Stimulated activated CD4-positive, alpha-beta T cell treated with anti-CD3 and anti-CD28 coated beads, Interleukin-1b, Interleukin-23, amount 100 ng/mL, for 1 hour (primary cell): ENCODE results near the gene AMY2A.
"Not testable (repeated sequence)": the region's sequence is repeated elsewhere in the genome, so short reads cannot be mapped to it uniquely, and the experiment has no call there.

Experiments
- DNase-seq, 2 donors: peaks; one replicate each; pipeline ENCODE4 v3.0.0-alpha.2; 2020; ENCODE audit warnings: low read depth in 2 of 2

Gene AMY2A

GRCh38 chr1:103616994-103617477, at the start of gene AMY2A:
Gene AMY2A (plus strand): TSS chr1:103617427. CDS start chr1:103617441, 14 bp downstream.
- DNase-seq, result not testable (repeated sequence)

GRCh38 chr1:103569493-103569892, 47.7 kb upstream of the AMY2A start:
- DNase-seq, result no peak

DNA sequence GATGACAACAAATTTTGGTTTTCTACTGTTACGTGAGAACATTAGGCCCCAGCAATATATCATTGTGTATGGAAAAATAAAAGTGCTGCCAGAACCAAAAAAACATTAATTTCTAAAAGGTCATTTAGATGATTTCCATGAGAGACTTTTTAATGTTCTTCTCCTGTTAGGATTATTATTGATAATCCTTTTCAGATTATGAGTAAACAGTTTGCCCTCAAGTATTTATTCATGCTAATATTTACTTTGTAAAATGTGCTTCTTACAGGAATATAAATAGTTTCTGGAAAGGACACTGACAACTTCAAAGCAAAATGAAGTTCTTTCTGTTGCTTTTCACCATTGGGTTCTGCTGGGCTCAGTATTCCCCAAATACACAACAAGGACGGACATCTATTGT, 45.9 kb upstream of the AMY2A start, which contains the start of gene AMY2B:
TSS of gene AMY2B (plus strand) at position 301 of the 400 bp plus-strand sequence. CDS start at position 315, 14 bp downstream.
- DNase-seq, result not testable (repeated sequence)

DNA sequence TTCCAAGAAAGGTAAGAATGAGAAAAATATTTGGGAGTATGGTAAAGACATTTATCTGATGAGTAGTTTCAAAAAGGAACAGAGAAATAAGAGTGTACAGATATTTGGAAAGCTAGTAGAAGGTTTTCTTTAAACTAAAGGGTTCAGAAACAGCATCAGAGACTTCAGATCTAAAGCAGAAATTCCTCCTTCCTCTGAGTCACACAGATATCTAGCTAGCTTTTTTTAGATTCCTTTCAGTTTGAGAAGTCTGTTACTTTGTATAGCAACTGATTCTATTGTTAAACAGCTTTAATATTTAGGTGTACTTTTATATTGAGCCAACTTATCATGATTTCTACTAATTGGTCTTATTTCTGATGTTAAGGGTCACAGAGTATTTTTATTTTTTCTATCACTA, 41.2 kb upstream of the AMY2A start:
- no peak for DNase-seq

DNA sequence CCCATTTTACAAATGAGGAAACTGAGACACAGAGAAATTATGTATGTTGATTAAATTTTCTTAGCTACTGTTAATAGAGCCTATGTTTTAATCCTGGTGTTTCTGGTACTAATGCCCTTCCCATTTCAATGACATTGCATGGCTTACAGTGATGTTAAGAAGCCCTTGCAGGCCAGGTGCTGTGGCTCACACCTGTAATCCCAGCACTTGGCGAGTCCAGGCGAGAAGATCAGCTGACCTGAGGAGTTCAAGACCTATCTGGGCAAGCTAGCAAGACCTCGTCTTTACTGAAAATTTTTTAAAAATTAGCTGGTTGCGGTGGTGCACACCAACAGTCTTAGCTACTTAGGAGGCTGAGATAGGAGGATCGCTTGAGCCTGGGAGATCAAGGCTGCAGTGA, 40.4 kb upstream of the AMY2A start:
- DNase-seq, result not testable (repeated sequence)

GRCh38 chr1:103582464-103582863, 34.8 kb upstream of the AMY2A start:
- DNase-seq, result no peak

GRCh38 chr1:103583887-103584286, 33.3 kb upstream of the AMY2A start:
- no peak for DNase-seq

- no peak for DNase-seq
Measured at GRCh38 chr1:103584537-103584936, 32.7 kb upstream of the AMY2A start.

- not testable (repeated sequence) for DNase-seq
Measured at GRCh38 chr1:103602740-103603139, 14.5 kb upstream of the AMY2A start.

DNA sequence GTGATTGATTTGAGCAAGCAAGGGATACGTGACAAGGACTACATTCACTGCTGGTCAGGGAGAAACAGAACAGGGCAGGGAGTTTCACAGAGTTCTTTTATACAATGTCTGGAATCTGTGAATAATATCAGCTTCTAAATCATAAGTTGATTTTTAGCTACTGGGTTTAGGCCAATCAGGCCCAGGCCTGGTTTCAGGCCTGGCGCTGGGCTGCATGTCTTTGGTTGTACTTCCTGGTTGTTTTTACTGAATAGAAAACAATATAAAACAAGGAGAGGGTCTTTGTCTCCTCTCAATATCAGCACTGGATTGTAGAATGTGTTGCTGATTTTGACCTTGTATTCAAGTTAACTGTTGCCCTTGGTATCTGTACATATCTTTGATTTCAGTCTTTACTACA, 865 bp upstream of the AMY2A start:
- no peak for DNase-seq

DNA sequence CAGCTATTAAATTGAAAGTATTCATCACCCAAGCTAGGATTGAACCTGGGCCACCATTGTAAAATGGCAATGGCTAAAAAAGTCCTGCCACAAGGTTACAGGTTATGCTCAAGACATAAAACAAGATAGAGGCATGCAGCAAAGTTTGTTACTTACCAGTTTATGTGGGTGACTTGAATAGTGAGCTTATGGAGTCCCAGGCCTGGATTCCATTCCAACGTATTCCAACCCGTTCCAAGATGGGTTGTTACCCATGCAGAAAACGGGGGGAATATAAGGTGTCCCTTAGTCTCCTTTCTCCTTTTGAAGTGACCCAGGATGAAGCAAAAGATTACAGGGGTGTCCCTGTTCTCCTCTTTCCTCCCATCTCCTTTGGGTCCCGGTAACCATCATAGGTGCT, 10.2 kb downstream of the AMY2A start:
- not testable (repeated sequence) for DNase-seq

DNA sequence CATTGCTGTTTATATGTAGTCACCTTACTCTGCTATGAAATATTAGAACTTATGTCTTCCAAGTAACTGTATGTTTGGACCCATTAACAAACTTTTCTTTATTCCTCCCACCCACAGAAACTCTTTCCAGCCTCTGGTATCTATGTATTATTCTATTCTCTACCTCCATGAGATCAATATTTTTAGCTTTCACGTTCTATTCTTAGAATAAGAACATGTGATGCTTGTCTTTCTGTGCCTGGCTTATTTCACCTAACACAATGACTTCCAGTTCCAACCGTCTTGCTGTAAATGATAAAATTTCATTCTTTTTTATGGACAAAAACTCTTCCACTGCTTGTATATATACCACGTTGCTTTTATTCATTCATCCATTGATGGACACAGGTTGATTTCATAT, 24.0 kb downstream of the AMY2A start:
- not testable (repeated sequence) for DNase-seq

GRCh38 chr1:103643908-103644307, 26.7 kb downstream of the AMY2A start:
- DNase-seq, result not testable (repeated sequence)

DNA sequence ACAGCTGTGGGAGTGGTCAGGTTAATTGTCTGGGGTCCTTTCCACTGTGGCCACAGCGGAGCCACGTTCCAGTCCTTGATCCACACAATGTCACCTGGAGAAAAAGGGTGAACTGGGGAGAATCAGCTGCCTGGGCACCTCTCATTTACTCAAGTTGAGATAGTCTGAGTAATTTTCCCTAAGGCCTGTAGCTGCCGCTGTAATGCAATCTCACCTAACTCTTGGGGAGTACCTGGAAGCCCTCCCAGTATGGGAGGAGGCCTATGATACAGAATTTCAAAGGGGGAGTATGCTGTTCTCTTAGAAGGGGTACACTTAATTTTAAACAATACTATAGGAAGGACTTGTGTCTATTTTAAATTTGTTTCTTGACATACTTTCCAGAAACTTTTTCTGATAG, 33.1 kb downstream of the AMY2A start:
- DNase-seq, result not testable (repeated sequence)

DNA sequence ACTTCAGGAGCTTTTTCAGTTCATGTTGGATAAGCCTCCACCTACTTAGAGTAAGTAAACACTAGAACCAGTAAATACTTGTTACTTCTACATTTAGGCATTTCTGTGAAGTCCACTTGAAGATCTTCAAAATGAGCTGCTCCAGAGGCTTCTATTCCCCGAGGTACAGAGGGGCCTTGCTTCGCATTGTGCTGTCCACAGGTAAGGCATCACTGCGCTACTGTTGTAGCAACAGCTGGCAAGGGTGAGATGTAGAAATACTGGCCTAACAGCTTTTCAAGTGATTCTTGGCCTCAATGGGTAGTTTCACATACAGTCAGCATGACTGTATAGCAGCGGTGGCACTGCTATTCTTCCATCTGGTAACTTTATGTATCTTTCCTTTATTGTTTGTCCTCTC, 33.7 kb downstream of the AMY2A start:
- DNase-seq, result not testable (repeated sequence)

DNA sequence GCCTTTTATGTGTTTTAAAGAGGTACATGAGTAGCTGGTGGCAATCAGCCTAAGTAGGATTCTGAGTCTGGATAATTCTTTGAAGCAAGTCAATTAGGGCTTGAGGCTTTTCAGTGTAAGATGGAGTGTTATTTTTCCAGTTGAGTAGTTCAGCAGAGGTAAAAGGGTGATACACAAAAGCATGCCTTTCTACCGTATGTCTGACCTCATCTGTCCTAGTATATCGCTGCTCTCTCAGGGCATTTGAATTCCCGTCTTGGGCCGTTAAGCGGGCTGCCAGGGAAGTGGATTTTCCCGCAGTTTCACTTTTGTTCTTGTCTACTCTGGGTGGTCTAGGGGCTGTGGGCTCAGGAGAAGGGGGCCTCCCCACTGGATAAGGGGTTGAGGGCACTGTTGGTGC, 36.9 kb downstream of the AMY2A start:
- not testable (repeated sequence) for DNase-seq

- not testable (repeated sequence) for DNase-seq
Measured at GRCh38 chr1:103655460-103655859, 38.2 kb downstream of the AMY2A start, which contains the start of gene AMY1A. Gene AMY1A (plus strand): TSS chr1:103655760. CDS start chr1:103656331, 571 bp downstream.
